GM19438 (cell line): ENCODE measurements around the gene RNASEH1.

Experiments used
- ATAC-seq: cut with Tn5 transposase; IDR thresholded peaks from one replicate; pipeline ENCODE4 v1.9.1; 2021; ENCODE audit warnings: low read depth; ENCODE audit not compliant: unreplicated experiment

The RNASEH1 gene

GRCh38 chr2:3558205-3559014, at the start of gene RNASEH1:
Gene RNASEH1, minus strand, starts transcription at chr2:3558333. Its CDS starts 73 bp downstream, at chr2:3558260.
- peak; percentile 96 for ATAC-seq

- ATAC-seq, result no peak
Measured at GRCh38 chr2:3606370-3607201, 48.5 kb upstream of the RNASEH1 start.

- ATAC-seq, result no peak
Measured at GRCh38 chr2:3606028-3606369, 47.9 kb upstream of the RNASEH1 start.

- no peak for ATAC-seq
Measured at GRCh38 chr2:3604991-3605961, 47.1 kb upstream of the RNASEH1 start.

- no peak for ATAC-seq
Measured at GRCh38 chr2:3604207-3604877, 46.2 kb upstream of the RNASEH1 start.

GRCh38 chr2:3603536-3604206, 45.5 kb upstream of the RNASEH1 start:
- ATAC-seq, result no peak

- ATAC-seq, result no peak
Measured at GRCh38 chr2:3602553-3603339, 44.6 kb upstream of the RNASEH1 start.

GRCh38 chr2:3601561-3602271, 43.6 kb upstream of the RNASEH1 start:
- no peak for ATAC-seq

GRCh38 chr2:3600256-3600855, 42.2 kb upstream of the RNASEH1 start:
- ATAC-seq, result no peak

- no peak for ATAC-seq
Measured at GRCh38 chr2:3598912-3599854, 41.0 kb upstream of the RNASEH1 start.

- no peak for ATAC-seq
Measured at GRCh38 chr2:3598197-3598910, 40.2 kb upstream of the RNASEH1 start.

- ATAC-seq, result no peak
Measured at GRCh38 chr2:3597567-3597966, 39.4 kb upstream of the RNASEH1 start.

- no peak for ATAC-seq
Measured at GRCh38 chr2:3596901-3597417, 38.8 kb upstream of the RNASEH1 start.

GRCh38 chr2:3595985-3596384, 37.9 kb upstream of the RNASEH1 start:
- no peak for ATAC-seq

GRCh38 chr2:3595404-3595803, 37.3 kb upstream of the RNASEH1 start:
- no peak for ATAC-seq
